Measurements from ENCODE around the gene DROSHA.

DNA sequence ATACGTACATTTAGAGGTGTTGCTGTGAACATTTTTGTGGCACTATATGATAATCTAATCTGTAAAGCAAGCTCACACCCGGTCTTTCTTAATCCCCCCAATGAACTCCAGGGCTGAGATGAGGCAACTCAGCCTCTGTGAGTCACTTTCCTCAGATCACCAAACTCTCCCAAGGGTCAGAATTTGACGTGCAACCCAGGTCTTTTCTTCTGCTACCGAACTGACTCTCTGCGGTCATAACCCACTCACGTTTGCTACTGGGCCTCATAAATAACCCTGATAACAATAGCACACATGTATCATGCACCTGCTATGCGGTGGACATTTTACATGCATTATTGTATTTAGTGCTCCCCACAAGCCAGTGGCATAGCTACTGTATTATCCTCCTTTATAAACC is 153.1 kb downstream of the DROSHA start:
- TF ChIP-seq, protein P1, sequence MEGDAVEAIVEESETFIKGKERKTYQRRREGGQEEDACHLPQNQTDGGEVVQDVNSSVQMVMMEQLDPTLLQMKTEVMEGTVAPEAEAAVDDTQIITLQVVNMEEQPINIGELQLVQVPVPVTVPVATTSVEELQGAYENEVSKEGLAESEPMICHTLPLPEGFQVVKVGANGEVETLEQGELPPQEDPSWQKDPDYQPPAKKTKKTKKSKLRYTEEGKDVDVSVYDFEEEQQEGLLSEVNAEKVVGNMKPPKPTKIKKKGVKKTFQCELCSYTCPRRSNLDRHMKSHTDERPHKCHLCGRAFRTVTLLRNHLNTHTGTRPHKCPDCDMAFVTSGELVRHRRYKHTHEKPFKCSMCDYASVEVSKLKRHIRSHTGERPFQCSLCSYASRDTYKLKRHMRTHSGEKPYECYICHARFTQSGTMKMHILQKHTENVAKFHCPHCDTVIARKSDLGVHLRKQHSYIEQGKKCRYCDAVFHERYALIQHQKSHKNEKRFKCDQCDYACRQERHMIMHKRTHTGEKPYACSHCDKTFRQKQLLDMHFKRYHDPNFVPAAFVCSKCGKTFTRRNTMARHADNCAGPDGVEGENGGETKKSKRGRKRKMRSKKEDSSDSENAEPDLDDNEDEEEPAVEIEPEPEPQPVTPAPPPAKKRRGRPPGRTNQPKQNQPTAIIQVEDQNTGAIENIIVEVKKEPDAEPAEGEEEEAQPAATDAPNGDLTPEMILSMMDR (conservative IDR thresholded peaks at IDR 0.05) = no peak
- TF ChIP-seq ZFX (IDR thresholded peaks at IDR 0.05) = no peak

Measured in C4-2B (cell line).